GM21367 (cell line): ENCODE results near the gene HEXIM2.

Experiments
- ATAC-seq: cut with Tn5 transposase; IDR thresholded peaks from one replicate; pipeline ENCODE4 v1.9.1; 2021; ENCODE audit not compliant: unreplicated experiment

Gene HEXIM2

DNA sequence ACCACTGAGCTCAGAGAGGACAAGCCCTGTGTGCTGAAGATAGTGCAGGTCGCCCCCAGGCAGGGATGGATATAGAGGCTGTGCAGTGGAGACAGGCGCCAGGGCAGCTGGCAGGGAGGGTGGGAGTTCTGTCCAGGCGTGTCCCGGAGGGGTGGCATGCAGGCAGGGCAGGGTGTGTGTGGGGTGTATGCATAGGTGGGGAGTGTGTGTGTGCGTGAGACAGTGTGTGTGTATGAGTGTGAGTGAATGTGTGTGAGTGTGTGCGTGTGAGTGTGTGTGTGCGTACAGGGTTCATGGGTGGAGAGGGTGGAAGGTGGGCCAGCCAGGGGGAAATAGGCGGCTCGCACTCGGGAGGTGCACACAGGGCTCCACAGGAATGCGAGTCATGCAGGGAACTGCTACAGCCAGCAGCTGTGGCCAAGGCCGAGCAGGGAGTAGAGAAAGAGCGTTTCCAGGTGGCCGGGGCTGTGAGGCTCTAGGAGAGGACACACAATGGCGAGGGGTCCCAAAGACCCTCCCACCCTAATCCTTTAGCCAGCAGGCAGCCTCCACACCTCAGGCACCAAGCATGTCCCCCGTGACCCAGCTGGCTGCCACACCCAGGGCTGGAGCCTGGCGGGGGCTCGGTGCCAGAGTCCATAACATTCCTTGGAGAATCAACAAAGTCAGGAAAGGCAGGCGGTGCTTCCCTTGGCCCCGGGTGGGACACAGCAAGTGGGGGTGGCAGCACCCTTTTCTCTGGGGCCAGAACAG, 34.0 kb upstream of the HEXIM2 start:
- no peak for ATAC-seq

DNA sequence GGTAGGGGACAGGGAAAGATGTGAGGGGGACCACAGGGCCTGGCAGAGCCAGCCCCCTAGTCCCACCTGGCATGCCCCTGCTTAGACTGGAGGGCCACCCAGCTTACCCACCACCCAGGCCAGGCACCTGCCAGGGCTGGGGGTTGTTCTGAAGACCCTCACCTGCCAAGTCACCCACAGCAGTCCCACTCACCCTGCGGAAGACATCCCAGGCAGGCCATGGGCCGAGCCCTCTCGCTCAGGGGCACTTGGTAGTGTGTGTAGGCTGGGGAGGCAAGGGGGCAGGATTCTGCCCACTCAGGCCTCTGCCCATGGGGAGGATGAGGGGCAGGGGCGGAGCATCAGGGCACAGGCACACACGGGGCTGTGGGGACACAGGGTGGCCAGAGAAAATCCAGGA, 33.3 kb upstream of the HEXIM2 start:
- no peak for ATAC-seq

DNA sequence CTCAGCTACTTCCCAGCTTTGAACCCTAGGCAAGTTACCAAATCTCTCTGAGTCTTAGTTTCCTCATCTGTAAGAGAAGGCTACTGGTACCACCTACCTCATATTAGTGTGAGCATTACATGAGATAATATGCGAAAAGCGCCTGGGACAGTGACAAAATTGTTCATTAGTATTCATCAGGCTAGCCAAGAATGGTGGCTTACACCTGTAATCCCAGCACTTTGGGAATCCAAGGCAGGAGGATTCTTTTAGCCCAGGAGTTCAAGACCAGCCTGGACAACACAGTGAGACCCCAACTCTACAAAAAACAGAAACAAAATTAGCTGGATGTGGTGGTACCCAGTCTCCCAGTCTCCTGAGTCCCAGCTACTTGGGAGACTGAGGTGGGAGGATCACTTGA, 32.7 kb upstream of the HEXIM2 start:
- ATAC-seq, result no peak

DNA sequence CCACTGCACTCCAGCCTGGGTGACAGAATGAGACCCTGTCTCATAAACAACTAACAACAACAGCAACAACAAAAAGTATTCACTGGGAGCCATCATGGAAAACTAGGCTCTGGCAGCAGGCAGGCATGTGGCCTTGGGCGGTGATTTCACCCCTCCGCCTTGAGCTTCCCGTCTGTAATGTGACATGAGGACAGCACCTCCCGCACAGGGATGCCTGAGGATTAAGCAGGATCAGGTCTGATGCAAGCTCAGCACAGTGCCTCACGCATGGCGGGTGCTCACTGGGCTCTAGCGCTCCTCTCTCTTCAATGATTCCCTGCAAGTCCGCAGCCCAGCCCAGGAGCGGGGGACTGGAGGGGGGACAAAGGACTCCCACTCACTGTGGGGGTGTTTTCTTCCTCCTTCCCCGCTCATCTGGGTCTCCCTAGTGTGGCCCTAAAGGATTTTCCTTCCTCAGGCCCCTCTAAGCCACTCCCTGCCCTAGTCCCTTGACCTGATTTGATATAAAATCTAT, 32.2 kb upstream of the HEXIM2 start:
- no peak for ATAC-seq

DNA sequence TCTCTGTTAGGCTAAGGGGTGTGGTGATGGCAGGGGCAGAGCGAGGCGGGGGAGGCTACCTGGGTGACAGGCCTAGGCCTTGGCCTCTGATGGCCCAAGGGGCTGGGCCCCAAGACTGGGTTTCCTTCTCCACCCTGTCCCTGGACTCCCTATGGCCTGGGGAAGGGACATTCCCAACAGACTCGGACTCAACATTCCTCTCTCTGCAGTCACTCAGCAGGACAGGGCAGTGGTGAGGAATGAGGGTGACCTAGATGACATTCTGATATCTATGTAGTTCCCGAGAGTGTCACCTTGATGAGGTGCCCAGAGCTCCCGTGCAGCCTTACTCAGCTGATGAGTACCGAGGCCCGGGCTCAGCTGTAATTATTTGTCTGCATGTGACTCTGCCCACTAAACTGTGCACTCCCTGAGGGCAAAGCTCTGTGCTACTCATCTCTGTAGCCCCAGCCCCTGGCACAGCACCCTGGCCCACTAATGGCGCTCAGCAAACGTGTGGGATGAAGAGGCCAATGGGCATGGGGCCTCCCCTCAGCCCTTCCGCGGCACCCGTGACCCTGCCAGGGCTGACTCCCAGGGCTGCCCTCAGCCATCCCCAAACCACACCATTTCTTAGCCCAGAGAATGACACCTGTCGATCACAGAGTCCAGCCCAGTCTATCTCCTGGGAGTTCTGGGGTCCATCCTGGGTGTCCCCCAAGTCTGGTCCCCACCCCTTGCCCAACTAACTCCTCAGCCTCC, 31.6 kb upstream of the HEXIM2 start:
- no peak for ATAC-seq

DNA sequence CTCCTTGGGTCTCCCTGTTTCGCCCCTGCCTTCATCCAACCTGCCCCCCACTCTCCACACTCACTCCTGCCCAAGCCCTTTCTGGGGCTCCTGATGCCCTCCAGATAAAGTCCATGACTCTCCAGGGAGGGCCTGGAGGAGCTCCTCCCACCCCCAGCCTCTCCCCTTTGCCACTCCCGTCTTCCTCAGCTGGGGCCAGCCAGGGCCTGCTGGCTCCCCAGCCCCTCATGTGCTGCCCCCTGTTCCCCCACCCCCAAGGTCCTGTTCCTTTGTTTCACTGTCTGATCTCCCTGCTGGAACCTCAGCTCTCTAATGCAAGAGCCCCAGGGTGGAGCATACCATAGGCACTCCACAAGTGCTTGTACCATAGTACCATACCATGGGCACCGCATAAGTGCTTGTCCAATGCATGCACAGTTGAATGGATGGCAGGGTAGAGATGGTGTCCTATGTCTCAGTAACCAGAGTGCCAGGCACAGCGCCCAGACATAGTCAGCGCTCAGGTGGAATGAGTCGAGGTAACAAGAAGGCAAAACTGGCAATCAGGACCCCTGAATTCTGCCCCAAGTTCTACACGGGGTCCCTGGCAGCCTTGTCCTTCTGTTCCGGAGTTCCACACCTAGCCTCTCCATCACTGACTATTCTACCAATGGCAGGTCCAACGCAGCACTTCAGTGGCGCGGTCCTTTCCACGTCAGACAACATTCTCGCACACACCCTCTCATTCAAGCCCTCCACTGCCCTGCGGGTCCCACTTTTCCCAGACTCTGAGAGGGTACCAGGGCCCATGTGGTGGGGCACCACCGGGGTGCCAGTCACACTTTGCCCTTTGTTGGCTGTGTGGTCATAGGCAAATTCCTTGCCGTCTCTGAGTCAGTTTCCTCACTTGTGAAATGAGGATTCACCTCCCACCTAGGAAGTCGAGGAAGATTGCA, 30.7 kb upstream of the HEXIM2 start:
- ATAC-seq, result no peak

DNA sequence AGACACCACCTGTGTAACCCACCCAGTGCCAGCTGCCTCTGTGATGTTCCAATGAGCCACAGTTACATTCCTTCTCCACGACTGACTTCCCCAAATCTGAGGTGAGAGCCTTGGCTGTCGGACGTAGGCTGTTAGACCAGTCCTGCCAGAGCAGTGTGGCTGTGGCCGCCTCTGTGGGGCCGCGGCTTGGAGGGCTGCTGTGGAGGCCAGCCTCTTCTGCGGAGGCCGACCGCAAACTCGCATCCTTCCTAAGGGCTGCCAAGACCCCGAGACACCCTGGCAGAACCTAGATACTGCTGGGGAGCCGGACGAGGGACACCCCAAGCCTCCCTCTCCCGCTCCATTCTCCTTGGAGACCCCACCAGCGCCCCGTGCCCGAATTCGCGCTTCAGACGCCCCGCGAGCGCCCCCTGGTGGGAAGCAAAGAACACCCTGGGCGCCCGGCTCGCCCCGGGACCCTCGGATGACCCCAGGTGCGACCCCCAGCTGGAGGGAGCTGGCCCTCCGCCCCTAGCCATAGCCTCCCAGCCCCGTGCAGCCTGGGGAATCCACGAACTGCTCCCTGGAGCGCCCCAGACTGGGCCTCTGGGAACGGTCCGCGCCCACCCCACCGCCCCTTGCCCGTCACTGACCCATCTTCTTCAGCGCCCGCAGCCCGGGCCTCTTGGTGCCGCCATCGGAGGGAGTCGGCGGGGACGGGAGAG, 29.9 kb upstream of the HEXIM2 start:
- no peak for ATAC-seq

DNA sequence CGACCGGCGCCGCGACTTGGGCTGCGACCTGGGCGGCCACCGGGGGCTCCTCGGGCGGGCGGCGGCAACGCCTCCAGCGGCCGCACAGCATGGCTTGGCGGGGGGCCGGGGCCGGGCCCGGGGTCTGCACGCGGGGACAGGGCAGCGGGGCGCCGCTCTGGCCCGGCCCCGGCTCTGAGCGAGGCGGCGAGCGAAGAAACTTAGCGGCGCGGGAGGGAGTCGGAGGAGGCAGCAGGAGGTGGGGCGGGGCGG, 29.4 kb upstream of the HEXIM2 start, which contains the start of gene PLCD3:
Gene PLCD3, minus strand, starts transcription at position 196 of the 252 bp plus-strand sequence. Its CDS starts 105 bp downstream, at position 91.
- no peak for ATAC-seq

DNA sequence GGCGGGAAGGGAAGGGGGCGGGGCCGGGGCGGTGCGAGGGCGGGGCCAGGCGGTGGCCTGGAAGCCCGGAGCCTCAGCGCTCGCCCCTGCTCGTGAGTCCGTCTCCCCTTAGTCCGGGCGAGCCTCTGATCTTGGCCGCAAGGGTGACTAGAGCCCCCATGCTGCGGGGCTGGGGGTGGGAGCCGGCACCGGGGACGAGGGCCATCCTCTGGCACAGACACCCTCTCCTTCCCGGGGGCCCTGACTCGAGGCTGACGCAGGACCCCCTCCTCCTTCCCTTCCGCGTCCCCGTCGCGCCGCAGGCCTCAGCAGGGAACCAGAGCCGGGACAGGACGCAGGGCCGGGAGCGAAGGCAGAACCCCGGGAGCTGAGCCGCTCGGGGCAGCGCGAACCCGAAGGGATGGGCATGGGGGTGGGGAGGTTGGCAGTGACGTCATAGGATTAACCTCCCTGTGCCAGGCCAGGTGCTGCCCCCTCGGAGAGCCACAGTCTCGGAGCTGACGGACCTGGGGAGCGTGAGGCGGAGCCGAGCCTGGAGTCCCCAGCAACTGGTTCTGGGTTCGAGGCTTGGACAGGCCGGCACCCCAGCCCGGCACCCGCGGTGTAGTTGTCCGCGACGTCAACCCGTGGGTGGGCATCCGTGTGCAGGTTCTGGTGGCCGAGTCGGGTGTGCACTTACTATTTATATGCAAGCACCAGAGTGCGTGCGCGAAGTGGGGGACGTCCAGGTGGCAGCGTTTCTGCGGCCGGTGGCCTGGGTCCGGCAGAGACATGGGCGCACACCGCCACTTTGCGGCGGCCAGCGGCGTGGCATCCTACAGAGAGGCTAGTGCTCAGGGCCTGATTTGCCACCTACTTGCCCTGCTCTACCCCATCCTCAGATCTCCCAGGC, 28.9 kb upstream of the HEXIM2 start:
- no peak for ATAC-seq

DNA sequence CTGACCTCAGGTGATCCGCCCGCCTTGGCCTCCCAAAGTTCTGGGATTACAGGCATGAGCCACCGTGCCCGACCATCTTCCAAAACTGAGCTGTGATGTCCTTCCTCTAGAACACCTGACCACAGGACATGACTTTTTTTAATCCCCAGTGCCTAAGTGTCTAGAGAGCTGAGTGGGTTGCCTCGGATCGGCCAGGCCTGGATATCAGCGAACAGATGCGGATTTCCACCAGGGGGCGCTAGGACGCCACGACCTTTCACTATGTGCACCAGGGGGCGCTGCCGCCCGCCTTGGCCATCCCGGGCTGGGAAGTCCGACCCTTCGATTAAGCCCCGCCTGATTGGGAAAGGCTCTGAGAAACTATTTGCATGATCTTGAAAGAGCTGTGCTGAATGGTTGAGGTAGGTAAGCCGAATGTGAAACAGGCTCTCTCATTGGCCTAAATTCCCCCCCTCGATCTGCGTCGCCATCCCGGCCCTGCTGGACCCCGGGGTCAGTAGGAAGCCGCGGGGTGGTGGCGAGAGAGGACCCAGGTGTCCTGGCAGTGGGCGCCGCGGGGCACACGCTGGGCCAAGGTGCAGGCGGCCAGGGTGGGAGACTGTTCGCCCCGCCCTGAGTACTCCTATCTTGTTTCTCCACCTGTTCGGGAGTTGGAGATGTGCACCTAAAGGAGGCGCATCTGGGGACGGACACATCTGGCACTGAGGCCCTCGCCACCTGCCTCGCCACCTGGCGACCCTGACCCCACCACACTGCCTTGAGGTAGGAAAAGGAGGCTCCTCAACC, 26.3 kb upstream of the HEXIM2 start, which contains the start of gene ACBD4:
Gene ACBD4, plus strand, starts transcription at position 496 of the 786 bp plus-strand sequence. CDS start 458 bp downstream, outside the sequence.
- ATAC-seq, result peak; percentile 53

DNA sequence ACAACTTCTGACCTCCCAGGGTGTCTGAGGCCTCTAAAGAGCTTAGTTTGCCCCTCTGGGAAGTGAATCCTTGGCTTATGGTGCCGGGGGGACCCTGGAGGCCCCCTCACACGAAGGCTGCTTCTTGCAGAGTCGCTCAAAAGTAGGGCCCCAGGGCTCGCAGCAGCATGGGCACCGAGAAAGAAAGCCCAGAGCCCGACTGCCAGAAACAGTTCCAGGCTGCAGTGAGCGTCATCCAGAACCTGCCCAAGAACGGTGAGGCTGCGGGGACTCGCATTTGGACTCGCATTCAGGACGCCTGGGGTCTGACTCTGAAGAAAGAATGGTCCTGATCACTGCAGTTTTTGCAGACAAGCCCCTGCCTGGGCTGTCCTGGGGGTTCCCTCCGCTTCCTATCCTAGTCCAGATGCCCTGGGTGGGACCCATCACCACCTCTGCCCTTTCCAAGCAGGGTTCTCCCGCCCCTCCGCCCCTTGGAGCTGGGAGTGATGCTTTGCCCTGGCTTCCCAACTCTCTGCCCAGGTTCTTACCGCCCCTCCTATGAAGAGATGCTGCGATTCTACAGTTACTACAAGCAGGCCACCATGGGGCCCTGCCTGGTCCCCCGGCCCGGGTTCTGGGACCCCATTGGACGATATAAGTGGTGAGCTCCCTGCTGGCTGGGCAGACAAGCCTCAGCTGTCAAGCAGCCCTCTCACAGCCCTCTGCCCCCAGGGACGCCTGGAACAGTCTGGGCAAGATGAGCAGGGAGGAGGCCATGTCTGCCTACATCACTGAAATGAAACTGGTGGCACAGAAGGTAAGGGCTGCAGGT, 25.5 kb upstream of the HEXIM2 start:
- no peak for ATAC-seq

DNA sequence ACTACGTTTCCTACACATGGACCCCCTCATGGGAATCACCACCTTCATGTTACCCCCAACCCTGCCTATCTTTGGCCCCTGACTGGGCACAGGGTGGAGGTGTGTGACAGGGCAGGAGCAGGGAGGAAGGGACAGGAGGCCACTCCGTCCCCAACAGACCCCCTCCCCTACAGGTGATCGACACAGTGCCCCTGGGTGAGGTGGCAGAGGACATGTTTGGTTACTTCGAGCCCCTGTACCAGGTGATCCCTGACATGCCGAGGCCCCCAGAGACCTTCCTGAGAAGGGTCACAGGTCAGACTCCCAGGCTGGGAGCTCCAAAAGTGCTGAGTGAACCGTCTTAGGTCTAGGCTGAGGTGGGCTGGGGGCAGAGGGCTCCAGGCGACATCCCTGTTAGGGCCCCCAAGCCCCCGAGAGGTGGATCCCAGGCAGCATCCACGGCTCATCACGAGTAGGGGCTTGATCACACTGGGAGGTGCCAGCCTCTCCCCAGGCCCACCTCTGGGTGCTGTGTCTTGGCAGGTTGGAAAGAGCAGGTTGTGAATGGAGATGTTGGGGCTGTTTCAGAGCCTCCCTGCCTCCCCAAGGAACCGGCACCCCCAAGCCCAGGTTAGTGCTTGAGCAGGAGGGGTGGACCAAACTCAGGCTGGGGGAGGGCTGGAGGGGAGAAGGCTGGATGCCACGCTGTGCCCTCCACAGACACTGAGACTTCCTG, 24.7 kb upstream of the HEXIM2 start:
- ATAC-seq, result no peak

DNA sequence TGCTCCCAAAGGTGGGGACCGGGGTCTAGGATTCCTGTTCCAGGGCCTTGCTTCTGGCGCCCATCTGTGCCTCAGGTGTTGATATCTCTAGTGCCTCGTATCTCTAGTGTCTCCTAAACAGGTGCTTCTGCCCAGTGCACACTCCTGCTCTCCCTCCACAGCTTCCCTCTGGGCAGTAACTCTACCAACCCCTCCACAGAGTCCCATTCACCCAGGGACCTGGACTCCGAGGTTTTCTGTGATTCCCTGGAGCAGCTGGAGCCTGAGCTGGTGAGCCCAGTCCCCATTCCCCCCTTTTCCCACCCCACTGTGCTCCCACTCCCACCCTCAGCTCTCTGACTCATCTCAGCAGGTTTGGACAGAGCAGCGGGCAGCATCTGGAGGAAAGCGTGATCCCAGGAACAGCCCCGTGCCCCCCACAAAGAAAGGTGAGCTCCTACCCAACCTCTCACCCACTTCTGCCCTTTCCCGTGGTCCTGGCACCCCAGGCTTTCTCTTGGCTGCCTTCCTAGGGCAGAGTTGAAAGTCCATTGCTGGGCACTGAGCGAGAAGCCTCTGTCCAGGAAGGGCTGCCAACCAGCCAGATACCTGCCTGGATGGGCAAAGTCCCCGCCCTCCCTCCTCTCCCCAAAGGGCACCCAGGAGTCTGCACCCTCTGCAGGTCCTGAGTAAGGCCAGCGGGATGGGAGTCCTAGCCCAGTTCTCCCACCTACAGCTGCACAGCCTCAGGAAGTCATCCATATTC, 23.9 kb upstream of the HEXIM2 start:
- no peak for ATAC-seq

DNA sequence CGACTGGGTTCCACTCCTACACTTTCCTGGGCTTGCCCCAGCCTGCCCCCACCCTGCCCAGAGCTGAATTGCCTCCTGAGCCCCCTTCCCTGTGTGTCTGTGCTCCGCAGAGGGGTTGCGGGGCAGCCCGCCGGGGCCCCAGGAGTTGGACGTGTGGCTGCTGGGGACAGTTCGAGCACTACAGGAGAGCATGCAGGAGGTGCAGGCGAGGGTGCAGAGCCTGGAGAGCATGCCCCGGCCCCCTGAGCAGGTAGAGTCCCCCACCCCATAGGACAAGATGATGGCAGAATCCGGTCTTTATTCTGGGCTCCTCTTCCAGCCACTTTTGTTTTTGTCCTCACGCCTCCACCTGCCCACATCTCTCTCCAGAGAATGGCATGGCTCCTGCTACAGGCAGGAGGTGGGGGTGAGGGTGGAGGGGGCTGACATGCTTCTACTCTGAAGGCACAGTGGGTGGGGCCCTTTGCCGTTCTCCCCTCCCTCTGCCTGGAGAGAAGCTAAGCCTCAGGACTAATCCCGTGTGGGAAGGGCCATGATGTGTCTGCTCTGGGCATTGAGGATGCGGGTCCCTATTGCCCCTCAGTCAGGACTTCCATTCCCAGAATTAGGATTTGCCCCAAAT, 22.7 kb upstream of the HEXIM2 start:
- no peak for ATAC-seq

DNA sequence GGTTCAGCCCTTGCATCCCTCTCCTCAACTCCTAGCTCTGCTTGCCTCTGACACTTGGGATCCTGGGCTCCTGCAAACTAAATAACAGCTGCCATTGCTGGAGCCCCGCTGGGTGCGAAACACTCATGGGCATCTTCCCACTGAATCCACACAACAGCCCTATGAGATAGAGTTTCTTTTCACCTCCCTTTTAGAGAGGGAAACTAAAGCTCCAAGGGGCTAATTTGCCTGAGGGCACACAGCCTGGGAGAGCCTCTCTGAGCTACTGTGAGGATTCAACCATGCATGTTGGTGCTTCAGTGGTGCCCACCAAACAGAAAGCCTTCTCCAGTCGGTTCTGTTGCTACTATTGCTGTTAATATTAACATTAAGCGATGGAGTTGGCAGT, 22.1 kb upstream of the HEXIM2 start:
- ATAC-seq, result no peak

DNA sequence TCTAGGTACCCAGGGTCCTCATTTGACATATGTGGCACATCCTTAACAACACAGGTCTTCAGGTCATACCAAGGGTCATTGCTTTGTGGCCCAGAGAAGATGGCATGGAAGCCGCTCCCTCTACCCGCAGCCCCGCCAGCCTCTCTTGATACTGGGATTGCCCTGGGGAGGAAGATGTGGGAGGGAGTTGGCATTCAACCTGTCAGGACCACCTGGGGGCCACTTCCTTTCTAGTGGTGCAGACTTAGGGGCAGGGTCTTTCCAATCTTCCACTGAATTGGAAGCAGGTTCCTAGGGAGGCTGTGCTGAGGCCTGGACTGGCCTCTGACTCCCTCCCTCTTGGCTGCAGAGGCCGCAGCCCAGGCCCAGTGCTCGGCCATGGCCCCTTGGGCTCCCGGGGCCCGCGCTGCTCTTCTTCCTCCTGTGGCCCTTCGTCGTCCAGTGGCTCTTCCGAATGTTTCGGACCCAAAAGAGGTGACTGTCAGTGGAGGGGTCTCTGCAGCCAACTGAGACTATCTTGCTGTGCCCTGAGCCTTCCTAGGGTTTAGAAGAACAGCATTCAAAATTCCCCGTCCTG, 18.5 kb upstream of the HEXIM2 start:
- ATAC-seq, result no peak
